SK-N-SH (cell line): ENCODE results near the gene PTX3. TPM values are rescaled to one million over a fixed set of nuclear protein-coding genes. Genes with fewer than 3 reads are reported as not detected.

ENCODE experiments used
- CTCF ChIA-PET: fragments of 300-600, 350-600 bp; formaldehyde crosslinking; extraction: SDS; loops from one replicate; lab custom pipeline; 2021; lab: Yijun Ruan, JAX
- POLR2A ChIA-PET: fragments of 350-600 bp; sonication (Branson Sonifier 250); formaldehyde crosslinking; extraction: SDS; loops from one replicate; lab custom pipeline; 2020; ENCODE audit warnings: antibody characterized with exemption, inconsistent platforms; lab: Yijun Ruan, JAX
- DNase-seq: peaks from one replicate; pipeline ENCODE4 v3.0.0; 2012
- H2AFZ ChIP-seq: fragments of 200-600 bp; sonication (generic); 2 replicates; pipeline ENCODE4 v1.8.1; 2016; ENCODE audit warnings: antibody characterized with exemption, mild to moderate bottlenecking, low read depth
- H3F3A ChIP-seq: fragments of 200-600 bp; sonication (generic); replicated peaks from 2 replicates; pipeline ENCODE3; 2016; ENCODE audit warnings: antibody characterized with exemption, mild to moderate bottlenecking; ENCODE audit not compliant: insufficient read depth
- H3K27ac ChIP-seq, 2 experiments: fragments of 200-500 bp in 1 of 2; fragments of 200-600 bp in 1 of 2; sonication (Bioruptor generic) in 1 of 2; sonication (generic), shearing (Covaris generic) in 1 of 2; 2 replicates each; pipeline versions ENCODE4 v1.5.1 to v1.6.1; 2014 to 2016; ENCODE audit warnings: low read depth in 2 of 2, inconsistent platforms in 1 of 2, low read length in 1 of 2, mild to moderate bottlenecking in 1 of 2, mixed read lengths in 1 of 2
- H3K27me3 ChIP-seq: fragments of 200-600 bp; sonication (generic), shearing (Covaris generic); 2 replicates; pipeline ENCODE4 v1.6.1; 2016; ENCODE audit warnings: mixed run types; ENCODE audit not compliant: insufficient read depth
- H3K36me3 ChIP-seq, 2 experiments: fragments of 200-500 bp in 1 of 2; fragments of 200-600 bp in 1 of 2; sonication (Bioruptor generic) in 1 of 2; sonication (generic) in 1 of 2; replicated peaks in 1 of 2; 2 replicates each; pipeline versions ENCODE3 to v1.5.1; 2014 to 2016; ENCODE audit warnings: low read length in 1 of 2, mild to moderate bottlenecking in 1 of 2; ENCODE audit not compliant: insufficient read depth in 2 of 2, control insufficient read depth in 1 of 2
- H3K4me1 ChIP-seq, 2 experiments: fragments of 200-500 bp in 1 of 2; fragments of 200-600 bp in 1 of 2; sonication (Bioruptor generic) in 1 of 2; sonication (generic), shearing (Covaris generic) in 1 of 2; 2 replicates each; pipeline versions ENCODE4 v1.5.1 to v1.6.1; 2014 to 2016; ENCODE audit warnings: low read depth in 1 of 2, low read length in 1 of 2, mixed run types in 1 of 2; ENCODE audit not compliant: insufficient read depth in 2 of 2, control insufficient read depth in 1 of 2
- H3K4me2 ChIP-seq: fragments of 200-600 bp; sonication (generic), shearing (Covaris generic); 2 replicates; pipeline ENCODE4 v1.6.1; 2017; ENCODE audit warnings: mixed run types
- H3K4me3 ChIP-seq, 2 experiments: fragments of 200-500 bp in 1 of 2; fragments of 200-600 bp in 1 of 2; sonication (Bioruptor generic) in 1 of 2; sonication (generic), shearing (Covaris generic) in 1 of 2; 2 replicates each; pipeline versions ENCODE4 v1.5.1 to v1.8.1; 2014 to 2016; ENCODE audit warnings: low read depth in 2 of 2, inconsistent platforms in 1 of 2, low read length in 1 of 2, mild to moderate bottlenecking in 1 of 2, mixed read lengths in 1 of 2, moderate library complexity in 1 of 2
- H3K79me2 ChIP-seq: fragments of 200-600 bp; sonication (generic); 2 replicates; pipeline ENCODE4 v1.8.1; 2017; ENCODE audit warnings: mild to moderate bottlenecking; ENCODE audit not compliant: insufficient read depth
- H3K9ac ChIP-seq: fragments of 200-600 bp; sonication (generic); 2 replicates; pipeline ENCODE4 v1.6.1; 2017; ENCODE audit warnings: mixed run types
- H3K9me2 ChIP-seq: fragments of 200-600 bp; sonication (generic); 2 replicates; pipeline ENCODE4 v1.6.1; 2017; ENCODE audit warnings: mixed run types
- H3K9me3 ChIP-seq: fragments of 200-600 bp; sonication (generic); 2 replicates; pipeline ENCODE4 v1.6.1; 2017; ENCODE audit warnings: mixed run types, mild to moderate bottlenecking, moderate library complexity
- H4K20me1 ChIP-seq: fragments of 200-600 bp; sonication (generic); 2 replicates; pipeline ENCODE4 v1.6.1; 2017; ENCODE audit warnings: mild to moderate bottlenecking, mixed run types; ENCODE audit not compliant: insufficient read depth
- CHD2 ChIP-seq: fragments of 150-350 bp; IDR thresholded peaks from 2 replicates; pipeline ENCODE4 v1.6.1; 2018; ENCODE audit warnings: low read length; ENCODE audit not compliant: partially characterized antibody
- ELF1 ChIP-seq: IDR thresholded peaks from 2 replicates; pipeline ENCODE4 v1.4.0; 2012
- EP300 ChIP-seq, 2 experiments: IDR thresholded peaks; 2 replicates each; pipeline versions ENCODE4 v1.4.0 to v1.6.1; 2012; ENCODE audit warnings: borderline replicate concordance in 1 of 2, low read depth in 1 of 2, low read length in 1 of 2
- EZH2phosphoT487 ChIP-seq: fragments of 200-600 bp; sonication (generic); IDR thresholded peaks from 2 replicates; pipeline ENCODE4 v1.6.1; 2017; ENCODE audit warnings: low read depth, mixed run types, mild to moderate bottlenecking, antibody characterized with exemption, moderate library complexity, borderline replicate concordance
- FOSL2 ChIP-seq: IDR thresholded peaks from 2 replicates; pipeline ENCODE4 v1.4.0; 2012; ENCODE audit warnings: low read depth, mild to moderate bottlenecking, moderate library complexity, borderline replicate concordance
- FOXM1 ChIP-seq: IDR thresholded peaks from 2 replicates; pipeline ENCODE4 v1.4.0; 2012; ENCODE audit warnings: low read depth, mild to moderate bottlenecking
- GATA2 ChIP-seq: sonication (generic); formaldehyde crosslinking; IDR thresholded peaks from 2 replicates; pipeline ENCODE4 v1.5.0; 2020; ENCODE audit warnings: mild to moderate bottlenecking, missing genetic modification reagents
- IRF3 ChIP-seq: fragments of 150-350 bp; IDR thresholded peaks from 2 replicates; pipeline ENCODE4 v1.6.1; 2016; ENCODE audit warnings: mild to moderate bottlenecking, low read depth, low read length
- JUND ChIP-seq: IDR thresholded peaks from 2 replicates; pipeline ENCODE4 v1.4.0; 2012
- MAX ChIP-seq: IDR thresholded peaks from 2 replicates; pipeline ENCODE4 v1.4.0; 2012; ENCODE audit warnings: low read depth
- PBX3 ChIP-seq: IDR thresholded peaks from 2 replicates; pipeline ENCODE4; 2012
- POLR2AphosphoS5 ChIP-seq: IDR thresholded peaks from 2 replicates; pipeline ENCODE4 v1.6.1; 2012; ENCODE audit warnings: low read depth, low read length
- REST ChIP-seq: IDR thresholded peaks from 2 replicates; pipeline ENCODE4 v1.6.1; 2012; ENCODE audit warnings: mild to moderate bottlenecking, low read depth, low read length, moderate library complexity
- RFX5 ChIP-seq: IDR thresholded peaks from 2 replicates; pipeline ENCODE4 v1.6.1; 2012; ENCODE audit warnings: mild to moderate bottlenecking, improper control_type of control experiment, low read length
- TCF12 ChIP-seq: IDR thresholded peaks from 2 replicates; pipeline ENCODE4 v1.4.0; 2012
- TEAD4 ChIP-seq: IDR thresholded peaks from 2 replicates; pipeline ENCODE4 v1.4.0; 2012; ENCODE audit warnings: mild to moderate bottlenecking, borderline replicate concordance; ENCODE audit not compliant: insufficient read depth
- USF1 ChIP-seq: IDR thresholded peaks from 2 replicates; pipeline ENCODE4 v1.4.0; 2012; ENCODE audit warnings: low read depth, borderline replicate concordance
- USF2 ChIP-seq: fragments of 150-350 bp; IDR thresholded peaks from 2 replicates; pipeline ENCODE4 v1.6.1; 2017; ENCODE audit warnings: antibody characterized with exemption, low read length, low read depth, borderline replicate concordance
- WGBS: methylation state at CpG from one replicate; pipeline ENCODE4 v1.1.6; 2017; ENCODE audit warnings: low lambda C conversion rate; 5-methylcytosine and 5-hydroxymethylcytosine counted together
- polyA plus RNA-seq, 3 experiments: library from polyadenylated mRNA; depleted of rRNA; stranded (reverse); fragments of >200 nt; gene quantifications; 2 replicates each; pipeline ENCODE4 v1.2.3, GENCODE V29; 2012

PTX3 gene
- polyA plus RNA-seq, 1 of the 3 experiments (the other 2 are of a cell fraction): 208 TPM

GRCh38 chr3:157410945-157411344 is 25.7 kb upstream of the PTX3 start:
- Histone ChIP-seq H3K9me2 (no peaks in the 10 kb centered on the region), H3K4me2 (no peak overlapping the region), H3K27ac (no peak overlapping the region), H4K20me1 (no peaks in the 10 kb centered on the region), H3K27me3 (no peaks in the 10 kb centered on the region), H3K9me3 (no peaks in the 10 kb centered on the region), H3K4me1 (no peaks in the 10 kb centered on the region), H3K79me2 (peaks cover 3% of the 10 kb centered on the region; the same call in 1 of the 2 replicates), H3K9ac (no peak overlapping the region), H2AFZ (no peak overlapping the region), H3K36me3 (peaks cover 0 to 3% of the 10 kb centered on the region in 2 experiments), H3K4me3 (no peak overlapping the region), H3F3A (no peaks in the 10 kb centered on the region)
- WGBS: 35% methylated on average over 2 of the region's 2 CpGs
- TF ChIP-seq MAX (no peak), JUND (no peak), GATA2 (no peak), REST (no peak), USF2 (no peak)
- POLR2A ChIA-PET: no interaction called here
- DNase-seq: no peak
- CTCF ChIA-PET: interaction anchor here (1.2 kb wide), 1 partner anchor 11 kb away, joined by 3 read pairs; no protein-coding TSS in a partner anchor

GRCh38 chr3:157412323-157412855 is 24.3 kb upstream of the PTX3 start:
- no peaks in the 10 kb centered on the region for H4K20me1 ChIP-seq
- no peak for DNase-seq
- peaks cover 3% of the 10 kb centered on the region; the same call in 1 of the 2 replicates for H3K79me2 ChIP-seq
- H2AFZ ChIP-seq: no peak overlapping the region
- no peak overlapping the region for H3K27ac ChIP-seq
- H3K9me2 ChIP-seq: no peaks in the 10 kb centered on the region
- CTCF ChIA-PET: no interaction called here
- no peak overlapping the region for H3K4me3 ChIP-seq
- no peak overlapping the region for H3K4me2 ChIP-seq
- no peaks in the 10 kb centered on the region for H3K27me3 ChIP-seq
- H3K4me1 ChIP-seq: peaks cover 0 to under 1% of the 10 kb centered on the region in 2 experiments; a peak in 1 of 4 replicates
- H3F3A ChIP-seq: no peaks in the 10 kb centered on the region
- POLR2A ChIA-PET: no interaction called here
- H3K36me3 ChIP-seq: peaks cover 0 to 3% of the 10 kb centered on the region in 2 experiments
- 75% methylated on average over 1 of the region's 1 CpG for WGBS
- no peak overlapping the region for H3K9ac ChIP-seq
- no peaks in the 10 kb centered on the region for H3K9me3 ChIP-seq
- TF ChIP-seq FOXM1 (no peak), TCF12 (no peak), EP300 (IDR thresholded peaks at IDR 0.05; ENCODE audit: borderline replicate concordance in 1 of 2, low read depth in 1 of 2, low read length in 1 of 2) (no peak), TEAD4 (no peak), RFX5 (no peak), POLR2AphosphoS5 (no peak), PBX3 (no peak), ELF1 (no peak), USF1 (no peak), FOSL2 (no peak), EZH2phosphoT487 (no peak), GATA2 (no peak), CHD2 (no peak), IRF3 (no peak)
